Measurements from ENCODE around the gene OR6S1.

DNA sequence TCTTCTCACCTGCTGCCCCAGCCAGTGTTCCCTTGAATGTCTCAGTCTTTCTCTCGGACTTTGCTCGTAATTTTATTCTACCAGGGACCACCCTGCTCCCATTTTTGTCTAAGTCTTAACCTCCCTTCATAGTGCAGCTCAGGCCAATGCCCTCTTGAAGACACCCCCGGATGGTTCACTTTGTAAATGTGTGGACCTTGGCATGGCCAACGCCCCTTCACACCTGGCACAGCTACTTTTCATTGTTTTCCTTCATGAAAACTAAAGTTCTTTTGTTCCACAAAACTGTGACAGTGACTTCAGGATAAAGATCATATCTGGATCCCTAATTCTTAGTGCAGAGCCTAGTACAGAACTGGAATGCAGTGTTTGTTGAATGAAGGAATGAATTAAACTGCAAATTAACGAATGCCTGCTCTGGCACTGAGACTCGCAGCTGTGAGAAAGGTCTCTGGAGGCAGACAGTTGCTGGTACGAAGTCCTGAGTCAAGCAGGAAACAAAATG lies 39.4 kb upstream of the OR6S1 start:
- TF ChIP-seq CTCF (IDR thresholded peaks at IDR 0.05) (no peak), POLR2AphosphoS5 (IDR thresholded peaks at IDR 0.05; ENCODE audit: low read depth, low read length) (no peak), REST (IDR thresholded peaks at IDR 0.05; ENCODE audit: insufficient read depth in 1 of 2, low read depth in 2 of 2, low read length in 1 of 2) (no peak), SIN3A (IDR thresholded peaks at IDR 0.05; ENCODE audit: borderline replicate concordance, insufficient read depth, low read depth, low read length) (no peak), TCF7L2 (IDR thresholded peaks at IDR 0.05; ENCODE audit: low read depth, low read length) (no peak)
